ENCODE data around the gene CAPNS2. TPM values are rescaled to one million over a fixed set of nuclear protein-coding genes. Genes with fewer than 3 reads are reported as not detected.

The CAPNS2 gene
- total and polyA plus RNA-seq, 2 of the 13 experiments (the other 11 are each of a cell fraction or from before 2014, with no cell fraction given): 0.29 TPM; not detected in 1

DNA sequence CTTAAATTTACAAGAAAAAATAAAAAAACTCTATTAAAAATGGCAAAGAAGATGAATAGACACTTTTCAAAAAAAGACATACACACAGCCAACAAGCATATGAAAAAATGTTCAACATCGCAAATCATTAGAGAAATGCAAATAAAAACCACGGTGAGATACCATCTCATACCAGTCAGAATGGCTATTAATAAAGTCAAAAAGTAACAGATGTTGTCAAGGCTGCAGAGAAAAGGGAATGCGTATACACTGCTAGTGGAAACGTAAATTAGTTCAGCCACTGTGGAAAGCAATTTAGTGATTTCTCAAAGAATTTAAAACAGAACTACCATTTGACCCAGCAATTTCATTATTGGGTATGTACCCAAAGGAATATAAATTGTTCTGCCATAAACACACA, 31.4 kb downstream of the CAPNS2 start:
- ChIA-PET POLR2A (no interaction called here), CTCF (ENCODE audit: low intra/inter-chr PET ratio, low total read pairs) (no interaction called here)
- Histone ChIP-seq H3K4me3 (replicated peaks in 1 of 3; ENCODE audit: insufficient read depth in 1 of 3, low read depth in 2 of 3, low read length in 3 of 3) (no peak overlapping the region), H3K4me1 (ENCODE audit: insufficient read depth, low read length) (no peaks in the 10 kb centered on the region), H3K4me2 (ENCODE audit: low read depth, low read length) (no peak overlapping the region), H4K20me1 (ENCODE audit: insufficient read depth, low read length) (no peaks in the 10 kb centered on the region), H2AFZ (ENCODE audit: low read length) (no peak overlapping the region), H3K27me3 (ENCODE audit: control insufficient read depth in 1 of 2, insufficient read depth in 2 of 2, low read length in 2 of 2) (no peaks in the 10 kb centered on the region), H3K9ac (ENCODE audit: insufficient read depth, low read depth, low read length) (no peak overlapping the region), H3K27ac (ENCODE audit: extremely low read length, insufficient read depth, low read length) (no peak overlapping the region), H3K36me3 (replicated peaks in 1 of 2; ENCODE audit: control insufficient read depth in 1 of 2, insufficient read depth in 2 of 2, low read length in 2 of 2) (no peaks in the 10 kb centered on the region), H3K79me2 (ENCODE audit: insufficient read depth, low read length) (no peaks in the 10 kb centered on the region), H3K9me3 (ENCODE audit: low read length) (no peaks in the 10 kb centered on the region)
- TF ChIP-seq NFKBIZ (CRISPR knock-in tag; IDR thresholded peaks at IDR 0.05) (no peak), ZC3H13 (CRISPR knock-in tag; IDR thresholded peaks at IDR 0.05) (no peak), MXD4 (CRISPR knock-in tag; IDR thresholded peaks at IDR 0.05) (no peak), DR1 (CRISPR knock-in tag; IDR thresholded peaks at IDR 0.05) (no peak), ZNF550 (CRISPR knock-in tag; IDR thresholded peaks at IDR 0.05; ENCODE audit: borderline replicate concordance) (no peak), ZNF629 (CRISPR knock-in tag; conservative IDR thresholded peaks at IDR 0.05) (no peak), ZNF7 (CRISPR knock-in tag; IDR thresholded peaks at IDR 0.05) (no peak), ZSCAN12 (CRISPR knock-in tag; IDR thresholded peaks at IDR 0.05) (no peak), HOXA9 (CRISPR knock-in tag; IDR thresholded peaks at IDR 0.05; ENCODE audit: borderline replicate concordance) (no peak), ZNF562 (CRISPR knock-in tag; IDR thresholded peaks at IDR 0.05; ENCODE audit: borderline replicate concordance) (no peak), CBX1 (IDR thresholded peaks at IDR 0.05; ENCODE audit: low read depth) (no peak)
- TF ChIP-seq, protein P1, sequence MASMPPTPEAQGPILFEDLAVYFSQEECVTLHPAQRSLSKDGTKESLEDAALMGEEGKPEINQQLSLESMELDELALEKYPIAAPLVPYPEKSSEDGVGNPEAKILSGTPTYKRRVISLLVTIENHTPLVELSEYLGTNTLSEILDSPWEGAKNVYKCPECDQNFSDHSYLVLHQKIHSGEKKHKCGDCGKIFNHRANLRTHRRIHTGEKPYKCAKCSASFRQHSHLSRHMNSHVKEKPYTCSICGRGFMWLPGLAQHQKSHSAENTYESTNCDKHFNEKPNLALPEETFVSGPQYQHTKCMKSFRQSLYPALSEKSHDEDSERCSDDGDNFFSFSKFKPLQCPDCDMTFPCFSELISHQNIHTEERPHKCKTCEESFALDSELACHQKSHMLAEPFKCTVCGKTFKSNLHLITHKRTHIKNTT (CRISPR knock-in tag; IDR thresholded peaks at IDR 0.05): no peak
- TF ChIP-seq, protein P2, sequence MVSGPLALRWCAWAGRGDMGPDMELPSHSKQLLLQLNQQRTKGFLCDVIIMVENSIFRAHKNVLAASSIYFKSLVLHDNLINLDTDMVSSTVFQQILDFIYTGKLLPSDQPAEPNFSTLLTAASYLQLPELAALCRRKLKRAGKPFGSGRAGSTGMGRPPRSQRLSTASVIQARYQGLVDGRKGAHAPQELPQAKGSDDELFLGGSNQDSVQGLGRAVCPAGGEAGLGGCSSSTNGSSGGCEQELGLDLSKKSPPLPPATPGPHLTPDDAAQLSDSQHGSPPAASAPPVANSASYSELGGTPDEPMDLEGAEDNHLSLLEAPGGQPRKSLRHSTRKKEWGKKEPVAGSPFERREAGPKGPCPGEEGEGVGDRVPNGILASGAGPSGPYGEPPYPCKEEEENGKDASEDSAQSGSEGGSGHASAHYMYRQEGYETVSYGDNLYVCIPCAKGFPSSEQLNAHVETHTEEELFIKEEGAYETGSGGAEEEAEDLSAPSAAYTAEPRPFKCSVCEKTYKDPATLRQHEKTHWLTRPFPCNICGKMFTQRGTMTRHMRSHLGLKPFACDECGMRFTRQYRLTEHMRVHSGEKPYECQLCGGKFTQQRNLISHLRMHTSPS (CRISPR knock-in tag; IDR thresholded peaks at IDR 0.05; ENCODE audit: low read depth): no peak
- TF ChIP-seq, protein P3, sequence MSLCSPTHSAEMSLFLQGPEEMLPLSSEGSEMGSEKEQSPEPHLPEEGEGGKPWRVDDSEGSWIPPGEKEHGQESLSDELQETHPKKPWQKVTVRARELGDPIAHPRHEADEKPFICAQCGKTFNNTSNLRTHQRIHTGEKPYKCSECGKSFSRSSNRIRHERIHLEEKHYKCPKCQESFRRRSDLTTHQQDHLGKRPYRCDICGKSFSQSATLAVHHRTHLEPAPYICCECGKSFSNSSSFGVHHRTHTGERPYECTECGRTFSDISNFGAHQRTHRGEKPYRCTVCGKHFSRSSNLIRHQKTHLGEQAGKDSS (CRISPR knock-in tag; IDR thresholded peaks at IDR 0.05; ENCODE audit: borderline replicate concordance, low read depth): no peak
- TF ChIP-seq, protein P4, sequence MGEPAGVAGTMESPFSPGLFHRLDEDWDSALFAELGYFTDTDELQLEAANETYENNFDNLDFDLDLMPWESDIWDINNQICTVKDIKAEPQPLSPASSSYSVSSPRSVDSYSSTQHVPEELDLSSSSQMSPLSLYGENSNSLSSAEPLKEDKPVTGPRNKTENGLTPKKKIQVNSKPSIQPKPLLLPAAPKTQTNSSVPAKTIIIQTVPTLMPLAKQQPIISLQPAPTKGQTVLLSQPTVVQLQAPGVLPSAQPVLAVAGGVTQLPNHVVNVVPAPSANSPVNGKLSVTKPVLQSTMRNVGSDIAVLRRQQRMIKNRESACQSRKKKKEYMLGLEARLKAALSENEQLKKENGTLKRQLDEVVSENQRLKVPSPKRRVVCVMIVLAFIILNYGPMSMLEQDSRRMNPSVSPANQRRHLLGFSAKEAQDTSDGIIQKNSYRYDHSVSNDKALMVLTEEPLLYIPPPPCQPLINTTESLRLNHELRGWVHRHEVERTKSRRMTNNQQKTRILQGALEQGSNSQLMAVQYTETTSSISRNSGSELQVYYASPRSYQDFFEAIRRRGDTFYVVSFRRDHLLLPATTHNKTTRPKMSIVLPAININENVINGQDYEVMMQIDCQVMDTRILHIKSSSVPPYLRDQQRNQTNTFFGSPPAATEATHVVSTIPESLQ (CRISPR knock-in tag; conservative IDR thresholded peaks at IDR 0.05): no peak
- ATAC-seq (no peak), DNase-seq (ENCODE audit: low spot score) (no peak), FAIRE-seq (no peak)
- intact Hi-C loops (cut with micrococcal nuclease; ENCODE audit: unreplicated experiment) (no loop called here), in situ Hi-C loops (cut with HindIII; ENCODE audit: extremely low pct_ligation_motif_present, low pct_unique_long_range_greater_than_20kb) (no loop called here)
- 59% methylated on average over 4 of the region's 4 CpGs for WGBS (ENCODE audit: low lambda C conversion rate)
- no TSS peak for BruUV-seq (replicated peaks)
